Lung (tissue), 12 donors: ENCODE results near the gene SGSH. TPM values are rescaled to one million over a fixed set of nuclear protein-coding genes. Genes with fewer than 3 reads are reported as not detected.

Experiments used
- ATAC-seq: fragments of 200-7000 bp; cut with Tn5 transposase; one replicate; pipeline ENCODE4 v1.9.1; 2020; ENCODE audit warnings: moderate number of reproducible peaks; ENCODE audit not compliant: insufficient read depth, low FRiP score
- DNase-seq, 3 donors: peaks; one replicate each; pipeline ENCODE4 v3.0.0-alpha.2; 2013 to 2017
- H3K27ac ChIP-seq, 2 donors: one replicate each; pipeline ENCODE4 v1.5.1; 2013; ENCODE audit warnings: mild to moderate bottlenecking in 2 of 2, moderate library complexity in 2 of 2, control low read depth in 1 of 2, inconsistent platforms in 1 of 2, low read depth in 1 of 2, low read length in 1 of 2
- H3K27me3 ChIP-seq, 3 donors: one replicate each; pipeline ENCODE4 v1.5.1; 2013; ENCODE audit warnings: low read length in 2 of 3; ENCODE audit not compliant: control insufficient read depth in 3 of 3, insufficient read depth in 3 of 3
- H3K36me3 ChIP-seq, 4 donors: one replicate each; pipeline ENCODE4 v1.5.1; 2013; ENCODE audit warnings: low read length in 4 of 4, mild to moderate bottlenecking in 1 of 4, moderate library complexity in 1 of 4; ENCODE audit not compliant: control insufficient read depth in 4 of 4, insufficient read depth in 4 of 4
- H3K4me1 ChIP-seq, 5 donors: one replicate each; pipeline ENCODE4 v1.5.1; 2013; ENCODE audit warnings: low read length in 5 of 5, mild to moderate bottlenecking in 2 of 5, moderate library complexity in 1 of 5; ENCODE audit not compliant: control insufficient read depth in 5 of 5, insufficient read depth in 5 of 5
- H3K4me3 ChIP-seq: one replicate; pipeline ENCODE4 v1.5.1; 2013; ENCODE audit warnings: mild to moderate bottlenecking, control low read depth, moderate library complexity
- H3K9ac ChIP-seq, 2 donors: one replicate each; pipeline ENCODE4 v1.5.1; 2013; ENCODE audit warnings: low read length in 2 of 2, control low read depth in 1 of 2; ENCODE audit not compliant: insufficient read depth in 1 of 2
- H3K9me3 ChIP-seq, 4 donors: one replicate each; pipeline ENCODE4 v1.5.1; 2013; ENCODE audit warnings: low read length in 3 of 4, mild to moderate bottlenecking in 1 of 4, moderate library complexity in 1 of 4; ENCODE audit not compliant: control insufficient read depth in 4 of 4, insufficient read depth in 3 of 4
- WGBS, 2 donors: extraction: QIAGEN DNeasy Blood & Tissue Kit; methylation state at CpG; one replicate each; pipeline ENCODE4 v1.1.7; 2013; 5-methylcytosine and 5-hydroxymethylcytosine counted together
- polyA plus RNA-seq, 2 donors: library from polyadenylated mRNA; stranded (reverse); fragments of 200-250 nt; gene quantifications; one replicate each; pipeline ENCODE4 v1.2.1, GENCODE V29; 2013
- total RNA-seq, 2 donors: library from RNA; depleted of rRNA in 1 of 2; stranded (reverse); fragments of >200 nt in 1 of 2; gene quantifications; one replicate each; pipeline ENCODE4 v1.2.1, GENCODE V29; 2014 to 2021
- TF ChIP-seq, protein P1 (sequence below): IDR thresholded peaks from 2 replicates; pipeline ENCODE4 v1.5.1; 2012; ENCODE audit warnings: mild to moderate bottlenecking; ENCODE audit errors: control extremely low read depth, extremely low read depth
- donor health status: control.
- donor health status: control.
- donor health status: Bipolar disorder and iron deficiency.
- donor health status: healthy.
- donor health status: DM: yes; HTN: yes; CAD: no.

SGSH gene
- total and polyA plus RNA-seq, 4 donors: 27.5 to 75.1 (median 54.1) TPM

- no peak for ATAC-seq
- Histone ChIP-seq H3K9ac (no peak overlapping the region), H3K4me1 (peaks cover 0 to under 1% (median 0%) of the 10 kb centered on the region in 5 donors), H3K4me3 (no peak overlapping the region), H3K27me3 (no peaks in the 10 kb centered on the region), H3K27ac (no peak overlapping the region), H3K36me3 (no peaks in the 10 kb centered on the region), H3K9me3 (no peaks in the 10 kb centered on the region)
- DNase-seq: no peak
- TF ChIP-seq, protein P1, sequence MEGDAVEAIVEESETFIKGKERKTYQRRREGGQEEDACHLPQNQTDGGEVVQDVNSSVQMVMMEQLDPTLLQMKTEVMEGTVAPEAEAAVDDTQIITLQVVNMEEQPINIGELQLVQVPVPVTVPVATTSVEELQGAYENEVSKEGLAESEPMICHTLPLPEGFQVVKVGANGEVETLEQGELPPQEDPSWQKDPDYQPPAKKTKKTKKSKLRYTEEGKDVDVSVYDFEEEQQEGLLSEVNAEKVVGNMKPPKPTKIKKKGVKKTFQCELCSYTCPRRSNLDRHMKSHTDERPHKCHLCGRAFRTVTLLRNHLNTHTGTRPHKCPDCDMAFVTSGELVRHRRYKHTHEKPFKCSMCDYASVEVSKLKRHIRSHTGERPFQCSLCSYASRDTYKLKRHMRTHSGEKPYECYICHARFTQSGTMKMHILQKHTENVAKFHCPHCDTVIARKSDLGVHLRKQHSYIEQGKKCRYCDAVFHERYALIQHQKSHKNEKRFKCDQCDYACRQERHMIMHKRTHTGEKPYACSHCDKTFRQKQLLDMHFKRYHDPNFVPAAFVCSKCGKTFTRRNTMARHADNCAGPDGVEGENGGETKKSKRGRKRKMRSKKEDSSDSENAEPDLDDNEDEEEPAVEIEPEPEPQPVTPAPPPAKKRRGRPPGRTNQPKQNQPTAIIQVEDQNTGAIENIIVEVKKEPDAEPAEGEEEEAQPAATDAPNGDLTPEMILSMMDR: no peak
- 66 to 77% methylated on average over 4 of the region's 4 CpGs for WGBS, 2 donors
Measured at GRCh38 chr17:80163336-80163735, 56.8 kb downstream of the SGSH start.

DNA sequence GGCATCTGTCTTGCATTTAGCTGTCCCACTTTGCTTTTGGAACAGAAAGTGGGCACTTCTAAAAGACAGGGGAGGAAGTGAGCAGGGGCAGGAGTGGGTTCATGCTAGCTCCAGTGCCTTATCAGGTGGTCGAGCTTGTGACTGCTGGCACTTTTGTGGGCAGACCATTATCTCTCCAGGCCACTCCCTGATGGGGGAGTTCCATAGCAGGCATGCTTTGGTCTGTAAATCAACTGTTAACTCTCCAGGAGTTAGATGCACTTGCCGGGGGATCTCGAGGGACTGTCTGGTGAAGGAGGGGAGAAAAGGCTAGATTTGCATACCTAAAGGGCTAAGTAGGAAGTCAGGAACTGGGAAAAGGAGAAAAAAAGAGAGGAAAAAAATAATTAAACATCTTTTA is 59.6 kb downstream of the SGSH start:
- 34 to 45% methylated on average over 3 of the region's 3 CpGs for WGBS, 2 donors

More for the DNA sequence above, 59.6 kb downstream of the SGSH start:
- no peaks in the 10 kb centered on the region for H3K4me1 ChIP-seq
- no peak overlapping the region for H3K9ac ChIP-seq
- H3K27me3 ChIP-seq: no peaks in the 10 kb centered on the region
- ATAC-seq: no peak
- H3K9me3 ChIP-seq: peaks cover 0 to 2% (median 0%) of the 10 kb centered on the region in 4 donors
- H3K27ac ChIP-seq: no peak overlapping the region
- H3K4me3 ChIP-seq: no peak overlapping the region
- TF ChIP-seq, protein P1: no peak
- no peaks in the 10 kb centered on the region for H3K36me3 ChIP-seq
- no peak for DNase-seq

Other genes with a start within 250 kb of the SGSH start
- gene TBC1D16, start 184.5 kb downstream of the SGSH start, total RNA-seq: 10 to 100 TPM; 13.1 to 48.5 TPM
- 10 to 100 TPM in 1 of 2 donors, 1 to 10 TPM in 1; 7.3 to 19.8 TPM for gene TBC1D16, start 184.5 kb downstream of the SGSH start, polyA plus RNA-seq
- 10 to 100 TPM in 1 of 2 donors, 1 to 10 TPM in 1; 8.0 to 34.5 TPM for gene CCDC40, start 183.7 kb downstream of the SGSH start, total RNA-seq
- gene CCDC40, start 183.7 kb downstream of the SGSH start, polyA plus RNA-seq: 1 to 10 TPM; 6.0 to 6.5 TPM
- 10 to 100 TPM; 30.5 to 83.6 TPM for gene GAA, start 118.8 kb downstream of the SGSH start, total RNA-seq
- gene GAA, start 118.8 kb downstream of the SGSH start, polyA plus RNA-seq: 10 to 100 TPM; 52.5 to 88.6 TPM
- gene EIF4A3, start 73.2 kb downstream of the SGSH start, total RNA-seq: 10 to 100 TPM; 57.7 to 67.1 TPM
- gene EIF4A3, start 73.2 kb downstream of the SGSH start, polyA plus RNA-seq: 100 to 1,000 TPM in 1 of 2 donors, 10 to 100 TPM in 1; 37.4 to 112 TPM
- 1 to 10 TPM; 1.5 to 1.8 TPM for gene CARD14, start 50.3 kb downstream of the SGSH start, total RNA-seq
- under 1 TPM; 0.50 to 0.93 TPM for gene CARD14, start 50.3 kb downstream of the SGSH start, polyA plus RNA-seq
- gene SLC26A11, start 94 bp upstream of the SGSH start, total RNA-seq: 10 to 100 TPM; 27.8 to 34.2 TPM
- gene SLC26A11, start 94 bp upstream of the SGSH start, polyA plus RNA-seq: 10 to 100 TPM; 25.0 to 37.0 TPM
- gene RNF213, start 40.5 kb upstream of the SGSH start, total RNA-seq: 100 to 1,000 TPM; 135 to 198 TPM
- 10 to 100 TPM; 67.0 to 76.7 TPM for gene RNF213, start 40.5 kb upstream of the SGSH start, polyA plus RNA-seq
- gene ENDOV, start 194.8 kb upstream of the SGSH start, total RNA-seq: 10 to 100 TPM; 21.7 to 28.8 TPM
- 10 to 100 TPM; 11.8 to 23.0 TPM for gene ENDOV, start 194.8 kb upstream of the SGSH start, polyA plus RNA-seq